Measurements from ENCODE around the gene AKAP8. TPM values are rescaled to one million over a fixed set of nuclear protein-coding genes. Genes with fewer than 3 reads are reported as not detected.

The AKAP8 gene
- total and polyA plus RNA-seq, 2 of the 4 experiments (the other 2 are of a cell fraction), result 12.2 to 13.4 TPM

GRCh38 chr19:15371119-15371518 is 8.5 kb downstream of the AKAP8 start:
- ChIA-PET CTCF (interaction anchor here (0.9 kb wide), 1 partner anchor 48 kb away, joined by 3 read pairs; the partner anchor contains the start of gene AKAP8L), POLR2A (ENCODE audit: unreplicated experiment) (no interaction called here)
- Histone ChIP-seq H4K91ac (ENCODE audit: insufficient read depth, low read depth, low read length) (no peak overlapping the region), H3K4ac (ENCODE audit: low read depth, low read length) (no peak overlapping the region), H3K27ac (ENCODE audit: insufficient read depth, low read length) (no peak overlapping the region), H3K9me3 (ENCODE audit: control insufficient read depth, insufficient read depth, low read length) (no peaks in the 10 kb centered on the region), H3K9me1 (ENCODE audit: insufficient read depth, low read length) (no peaks in the 10 kb centered on the region; the same call in 1 of the 2 replicates), H3K14ac (replicated peaks; ENCODE audit: low read depth, low read length) (no peak overlapping the region), H3K27me3 (ENCODE audit: control insufficient read depth, insufficient read depth, low read length) (no peaks in the 10 kb centered on the region), H3K23ac (ENCODE audit: low read depth, low read length) (no peak overlapping the region), H2AK9ac (replicated peaks; ENCODE audit: low read depth, low read length, poor library complexity) (no peak overlapping the region), H2AK5ac (ENCODE audit: low read depth, low read length) (no peak overlapping the region), H3K79me1 (ENCODE audit: low read depth in 1 of 2, low read length in 2 of 2) (peaks cover 12 to 63% of the 10 kb centered on the region in 2 experiments), H3K4me2 (ENCODE audit: low read depth, low read length) (no peak overlapping the region), H2BK15ac (ENCODE audit: low read depth, low read length) (no peak overlapping the region), H3K36me3 (ENCODE audit: control insufficient read depth, insufficient read depth, low read length) (peaks cover 63% of the 10 kb centered on the region), H4K5ac (ENCODE audit: low read depth, low read length) (no peak overlapping the region), H4K20me1 (ENCODE audit: insufficient read depth, low read length) (peaks cover 30% of the 10 kb centered on the region), H3K18ac (ENCODE audit: low read depth, low read length) (no peak overlapping the region), H2BK20ac (ENCODE audit: low read depth, low read length) (no peak overlapping the region), H2BK5ac (ENCODE audit: low read depth, low read length, poor library complexity, severe bottlenecking) (no peak overlapping the region), H2BK120ac (ENCODE audit: low read depth, low read length) (no peak overlapping the region), H3K4me3 (ENCODE audit: insufficient read depth, low read depth, low read length) (no peak overlapping the region), H3K9ac (ENCODE audit: low read depth, low read length) (no peak overlapping the region), H4K8ac (ENCODE audit: low read depth in 2 of 2, low read length in 2 of 2) (no peak overlapping the region), H3K4me1 (ENCODE audit: control insufficient read depth, insufficient read depth, low read length) (no peaks in the 10 kb centered on the region), H3K56ac (ENCODE audit: extremely low read depth, insufficient read depth, low read length) (no peak overlapping the region), H2AFZ (replicated peaks; ENCODE audit: low read length, poor library complexity) (no peak overlapping the region)
- BruUV-seq (replicated peaks), result no TSS peak
- intact Hi-C loops (cut with micrococcal nuclease) (loop anchor here (10.0 kb wide), 1 partner anchor 266 kb away; the partner anchor contains the start of gene SYDE1), in situ Hi-C loops (cut with MboI; ENCODE audit: low sequenced_read_pairs) (no loop called here), dilution Hi-C loops (cut with HindIII; ENCODE audit: low sequenced_read_pairs, unreplicated experiment) (no loop called here)
- WGBS, 2 experiments (ENCODE audit: extremely low coverage in 2 of 2, insufficient read length in 1 of 2), result no CpG with 5 or more reads among the region's 7 CpGs
- no peak for ATAC-seq (ENCODE audit: low read depth)
- DNase-seq, result no peak
- no peak for TF ChIP-seq USF2 (IDR thresholded peaks at IDR 0.05; ENCODE audit: low read depth, low read length)

Data from IMR-90 (cell line).